HG03558 (cell line): ENCODE results near the gene PF4V1.

Experiments used
- ATAC-seq: cut with Tn5 transposase; IDR thresholded peaks from one replicate; pipeline ENCODE4 v1.9.1; 2021; ENCODE audit warnings: moderate number of reproducible peaks; ENCODE audit not compliant: unreplicated experiment; ENCODE audit errors: extremely low read depth

PF4V1 gene

DNA sequence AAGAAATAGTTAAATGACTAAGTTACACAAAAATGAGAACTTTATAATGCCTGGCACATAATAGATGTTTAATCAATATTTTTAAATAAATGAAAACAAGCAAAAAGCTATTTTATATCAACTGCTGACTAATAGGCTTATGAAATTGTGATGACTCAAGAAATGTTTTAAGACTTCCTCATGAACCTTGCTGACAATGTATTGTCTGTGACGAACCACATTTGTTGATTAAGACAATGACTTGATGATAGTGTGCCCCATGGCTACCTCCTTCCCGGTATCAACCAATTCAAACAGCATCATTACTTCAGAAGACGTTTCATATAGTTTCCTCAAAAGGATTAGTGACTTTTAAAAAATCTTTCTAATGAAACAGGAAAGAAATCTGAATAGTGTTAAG is 8.8 kb upstream of the PF4V1 start:
- no peak for ATAC-seq

DNA sequence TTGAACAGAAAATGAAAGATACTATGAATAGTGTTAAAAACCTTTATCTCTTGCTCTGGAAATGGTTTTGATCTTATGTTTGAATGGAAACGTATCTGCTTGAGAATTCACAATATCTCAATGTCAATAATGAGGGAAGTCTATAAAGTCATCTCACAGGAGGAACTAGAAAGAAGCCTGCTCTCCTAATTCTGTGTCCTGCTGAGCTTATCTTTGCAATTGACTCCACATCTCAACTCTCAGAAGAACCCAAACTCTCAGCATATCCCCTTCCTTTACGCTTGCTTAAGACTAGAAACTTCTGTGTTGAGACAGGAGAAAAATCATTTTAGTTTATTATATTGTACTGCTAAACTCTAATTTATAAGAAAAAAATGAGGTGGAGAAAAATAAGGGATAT is 8.3 kb upstream of the PF4V1 start:
- ATAC-seq, result no peak

DNA sequence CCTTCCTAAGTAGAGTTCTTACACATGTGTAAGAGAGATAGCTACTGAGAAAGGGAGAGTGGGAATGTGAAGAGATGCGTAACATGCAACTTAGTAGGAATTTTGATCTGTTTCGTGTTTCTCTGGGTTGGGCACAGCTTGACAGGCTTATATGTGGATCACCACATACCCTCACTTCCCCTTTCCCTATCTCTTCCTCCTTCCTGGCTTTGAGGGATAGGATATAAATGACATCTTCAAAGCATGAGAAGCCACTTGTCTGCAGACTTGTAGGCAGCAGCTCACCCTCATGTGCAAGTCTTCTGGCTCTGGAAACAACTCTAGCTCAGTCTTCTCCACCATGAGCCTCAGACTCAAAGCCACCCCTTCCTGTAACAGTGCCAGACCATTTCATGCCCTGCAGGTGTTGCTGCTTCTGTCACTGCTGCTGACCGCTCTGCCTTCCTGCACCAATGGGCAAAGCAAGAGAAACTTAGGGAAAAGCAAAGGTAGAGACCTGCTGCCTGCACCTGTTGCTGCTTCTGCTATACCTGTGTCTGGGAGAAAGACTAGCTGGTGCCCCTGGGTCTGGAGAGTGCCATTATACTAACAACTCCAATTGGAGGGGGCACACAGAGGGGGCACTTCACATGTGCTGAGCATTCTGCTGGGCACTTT is 5.4 kb upstream of the PF4V1 start:
- ATAC-seq, result no peak

DNA sequence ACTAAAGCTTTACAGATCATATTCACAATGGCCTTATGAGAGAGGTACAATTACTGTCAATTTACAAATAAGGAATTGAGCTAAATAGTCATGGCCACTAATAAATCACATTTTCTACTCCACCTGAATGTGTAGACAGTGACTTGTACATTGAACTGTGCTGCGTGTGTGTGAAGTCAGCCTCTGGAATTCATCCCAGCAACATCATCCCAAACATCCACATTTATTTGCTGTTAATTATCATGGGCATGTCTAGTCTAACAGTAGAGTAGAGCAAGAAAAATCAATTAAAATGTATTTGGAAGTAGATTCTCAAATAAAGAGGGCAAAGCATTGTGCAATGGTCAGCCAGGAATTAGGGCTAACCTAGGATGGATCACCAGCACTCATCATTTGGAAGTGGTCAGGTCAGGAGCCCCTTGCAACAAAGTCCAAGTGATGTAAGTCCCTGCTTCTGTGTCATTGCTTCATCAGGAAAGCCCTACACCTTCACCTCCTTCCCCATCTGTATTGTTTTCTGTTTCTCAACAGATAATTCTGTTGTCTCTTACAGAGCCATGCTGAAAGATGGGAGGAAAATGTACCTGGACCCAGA is 4.8 kb upstream of the PF4V1 start:
- ATAC-seq, result no peak

DNA sequence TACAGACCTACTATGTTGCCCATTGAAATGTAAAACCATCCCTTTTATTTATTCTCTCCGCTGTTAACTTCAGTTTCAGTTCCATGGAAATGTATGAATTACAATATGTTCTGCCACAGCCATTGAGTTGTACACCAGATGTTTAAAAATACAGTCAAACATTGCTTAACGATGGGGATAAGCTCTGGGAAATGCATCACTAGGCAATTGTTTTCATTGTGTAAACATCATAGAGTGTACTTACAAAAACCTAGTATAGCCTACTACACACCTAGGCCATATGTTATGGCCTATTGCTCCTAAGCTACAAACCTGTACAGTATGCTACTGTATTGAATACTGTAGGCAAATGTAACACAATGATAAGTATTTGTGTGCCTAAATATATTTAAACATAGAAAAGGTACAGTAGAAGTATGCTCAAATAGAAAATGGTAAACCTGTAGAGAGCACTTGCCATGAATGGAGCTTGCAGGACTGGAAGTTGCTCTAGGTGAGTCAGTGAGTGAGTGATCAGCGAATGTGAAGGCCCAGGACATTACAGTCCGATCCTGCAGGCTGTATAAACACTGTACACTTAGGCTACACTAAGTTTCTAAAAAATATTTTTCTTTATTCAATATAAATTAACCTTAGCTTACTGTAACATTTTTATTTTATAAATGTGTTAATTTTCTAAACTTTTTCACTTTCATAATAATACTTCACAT is 2.7 kb upstream of the PF4V1 start:
- ATAC-seq, result no peak

DNA sequence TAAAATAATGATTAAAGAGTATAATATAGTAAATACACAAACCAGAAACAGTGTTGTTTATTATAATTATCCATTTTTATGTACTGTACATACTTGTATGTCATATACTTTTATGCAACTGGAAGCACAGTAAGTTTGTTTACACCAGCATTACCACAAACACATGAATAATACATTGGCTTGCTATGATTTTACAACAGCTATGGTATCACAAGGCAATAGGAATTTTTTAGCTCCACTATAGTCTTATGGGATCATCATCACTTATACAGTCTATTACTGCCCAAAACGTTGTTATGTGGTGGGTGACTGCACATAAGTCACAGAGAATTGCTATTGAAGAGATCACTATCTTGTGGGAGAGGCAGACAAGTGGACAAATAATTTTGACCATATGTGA is 1.8 kb upstream of the PF4V1 start:
- no peak for ATAC-seq

DNA sequence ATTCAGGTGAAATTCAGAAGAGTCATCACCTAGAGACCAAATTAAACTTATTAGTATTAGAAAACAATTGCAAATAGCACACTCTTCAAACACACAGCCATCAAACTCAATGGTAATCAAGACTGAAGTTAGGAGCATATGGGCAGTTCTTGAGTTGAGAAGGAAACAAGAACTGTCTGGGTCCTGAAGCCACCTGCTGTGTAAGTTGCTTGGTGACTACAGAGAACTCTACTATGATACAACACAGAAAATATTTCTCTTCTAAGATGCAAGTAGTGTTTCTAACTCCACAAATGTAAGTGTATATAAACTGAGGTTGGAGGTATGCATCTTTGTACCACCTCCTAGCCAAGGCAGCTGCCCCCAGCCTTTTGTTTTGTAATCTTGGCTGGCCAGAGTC is 325 bp upstream of the PF4V1 start:
- ATAC-seq, result no peak

DNA sequence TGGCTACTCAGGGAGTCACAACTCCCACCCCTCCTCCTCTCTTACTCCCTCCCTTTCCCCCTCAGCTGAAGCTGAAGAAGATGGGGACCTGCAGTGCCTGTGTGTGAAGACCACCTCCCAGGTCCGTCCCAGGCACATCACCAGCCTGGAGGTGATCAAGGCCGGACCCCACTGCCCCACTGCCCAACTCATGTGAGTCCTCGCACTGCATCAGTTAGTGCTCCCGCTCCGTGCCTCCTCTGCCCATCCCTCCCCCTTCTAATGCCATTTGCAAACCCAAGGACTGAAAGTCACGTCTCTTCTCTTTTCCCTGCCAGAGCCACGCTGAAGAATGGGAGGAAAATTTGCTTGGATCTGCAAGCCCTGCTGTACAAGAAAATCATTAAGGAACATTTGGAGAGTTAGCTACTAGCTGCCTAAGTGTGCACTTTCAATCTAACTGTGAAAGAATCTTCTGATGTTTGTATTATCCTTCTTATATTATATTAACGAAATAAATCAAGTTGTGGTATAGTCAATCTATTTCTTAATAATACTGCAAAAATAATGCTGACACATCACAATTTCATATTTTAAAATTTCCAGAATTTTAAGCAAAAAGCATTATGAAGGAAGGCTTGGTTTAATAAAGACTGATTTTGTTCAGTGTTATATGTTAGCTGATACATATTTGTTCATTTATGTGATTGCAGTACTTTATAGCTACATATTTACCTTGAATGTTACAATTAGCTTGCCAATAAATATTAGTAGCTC is 800 bp downstream of the PF4V1 start:
- ATAC-seq, result no peak

DNA sequence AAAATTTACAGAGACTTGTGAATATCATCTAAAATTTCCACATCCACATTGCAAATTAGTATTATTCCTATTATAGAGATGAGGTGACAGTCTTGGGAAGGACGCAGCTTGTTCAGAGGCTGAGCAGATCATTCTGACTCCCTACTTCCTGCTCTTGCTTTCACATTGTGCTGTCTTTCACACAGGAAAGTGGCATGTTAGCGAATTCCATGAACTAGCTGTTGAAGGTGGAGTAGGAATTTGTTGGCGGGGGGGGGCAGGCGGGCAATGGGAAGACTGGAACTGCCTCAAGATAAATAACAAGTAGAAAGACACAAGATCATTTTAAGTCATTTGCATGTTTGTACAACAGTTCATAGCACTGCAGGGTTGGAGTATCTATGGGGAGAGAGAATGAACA is 2.3 kb downstream of the PF4V1 start:
- no peak for ATAC-seq

DNA sequence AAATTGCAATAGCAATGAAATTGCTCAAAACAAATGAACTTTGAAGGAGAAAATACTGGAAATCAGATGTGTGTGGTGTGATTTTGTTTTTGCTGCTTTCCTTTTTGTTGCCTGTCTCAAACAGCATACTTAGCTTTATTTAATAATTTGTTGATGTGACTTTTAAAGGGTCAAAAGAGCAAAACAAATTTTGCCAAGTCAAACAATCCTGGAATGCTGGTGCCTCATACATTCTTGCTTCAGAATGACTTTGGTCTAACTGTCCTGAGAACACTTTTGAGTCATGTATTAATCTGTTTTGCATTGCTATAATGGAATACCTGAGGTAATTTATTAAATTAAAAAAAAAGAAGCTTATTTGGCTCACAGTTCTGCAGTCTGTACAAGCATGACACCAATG is 3.4 kb downstream of the PF4V1 start:
- ATAC-seq, result no peak

DNA sequence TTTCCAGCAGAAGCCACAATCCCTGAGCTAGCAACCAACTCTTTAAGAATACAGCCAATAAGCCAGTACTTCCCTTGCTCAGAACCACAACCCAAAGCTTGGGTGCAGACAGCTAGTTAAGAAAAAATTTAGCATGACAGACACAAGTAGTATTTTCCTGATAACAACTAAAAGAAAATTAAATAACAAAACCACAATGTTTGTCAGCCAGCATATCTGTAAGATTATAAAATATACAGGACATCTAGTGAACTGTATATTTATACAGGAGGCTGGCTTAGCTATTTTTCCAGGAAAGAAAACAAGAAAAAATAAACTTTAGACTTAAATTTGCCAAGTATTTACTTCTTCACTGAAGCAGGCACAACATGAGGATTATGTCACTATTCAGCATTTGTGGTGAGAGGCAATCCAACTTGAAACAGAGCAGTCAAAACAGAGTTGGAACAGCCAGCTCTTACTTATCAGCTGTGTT is 6.6 kb downstream of the PF4V1 start:
- no peak for ATAC-seq

DNA sequence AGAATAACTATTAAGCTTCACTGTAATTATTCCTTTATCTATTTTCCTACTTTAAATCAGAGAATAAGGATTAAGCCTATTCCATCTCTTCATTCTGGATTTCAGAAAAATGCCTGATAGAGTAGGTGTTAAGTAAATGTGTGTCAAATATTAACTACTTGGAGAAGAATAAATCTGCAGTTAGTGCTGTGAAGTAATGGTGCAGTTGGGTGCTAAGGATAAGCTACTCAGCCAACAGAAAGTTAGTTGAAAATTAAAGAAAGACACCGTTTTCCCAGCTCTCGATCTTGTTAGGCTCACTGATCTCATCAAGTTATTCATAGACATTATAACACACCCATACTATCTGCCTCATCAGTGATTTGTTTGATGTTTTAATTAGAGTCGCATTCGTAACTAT is 7.1 kb downstream of the PF4V1 start:
- no peak for ATAC-seq

DNA sequence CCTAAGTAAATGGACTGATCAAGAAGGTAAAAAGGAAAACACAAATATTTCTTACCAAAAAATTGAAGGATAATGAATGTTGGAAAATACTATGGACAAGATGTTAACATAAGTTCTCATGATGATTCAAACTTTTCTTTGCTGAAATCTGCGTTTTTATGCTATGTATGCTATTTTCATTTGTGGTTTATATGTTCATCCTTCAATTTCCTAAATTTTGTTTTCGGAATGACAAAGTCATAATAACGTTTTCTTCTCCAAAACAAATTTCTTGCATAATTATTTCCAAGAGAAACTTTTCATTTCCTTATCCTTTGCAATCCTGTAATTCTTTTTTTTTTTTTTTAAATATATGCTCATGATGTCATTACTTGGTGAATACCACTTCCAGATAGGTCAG is 7.8 kb downstream of the PF4V1 start:
- ATAC-seq, result no peak

DNA sequence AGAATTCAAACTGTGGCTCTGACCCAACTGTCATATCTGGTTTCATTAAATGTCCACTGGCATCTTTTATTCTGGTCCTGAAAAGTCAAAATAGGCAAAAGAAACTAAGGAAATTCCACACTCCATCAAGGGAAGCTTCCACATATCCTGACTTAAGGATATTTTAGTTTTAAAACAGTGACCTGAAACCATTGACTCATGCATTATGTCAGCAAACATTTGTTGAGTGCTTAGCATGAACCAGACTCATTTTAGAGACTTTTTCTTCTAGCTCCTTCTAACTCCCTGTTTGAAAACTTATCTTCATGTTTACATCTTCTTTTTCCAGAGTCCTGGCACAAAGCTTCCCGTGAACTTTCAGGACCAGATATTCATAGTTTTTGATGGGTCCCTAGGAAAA is 9.2 kb downstream of the PF4V1 start:
- ATAC-seq, result no peak

DNA sequence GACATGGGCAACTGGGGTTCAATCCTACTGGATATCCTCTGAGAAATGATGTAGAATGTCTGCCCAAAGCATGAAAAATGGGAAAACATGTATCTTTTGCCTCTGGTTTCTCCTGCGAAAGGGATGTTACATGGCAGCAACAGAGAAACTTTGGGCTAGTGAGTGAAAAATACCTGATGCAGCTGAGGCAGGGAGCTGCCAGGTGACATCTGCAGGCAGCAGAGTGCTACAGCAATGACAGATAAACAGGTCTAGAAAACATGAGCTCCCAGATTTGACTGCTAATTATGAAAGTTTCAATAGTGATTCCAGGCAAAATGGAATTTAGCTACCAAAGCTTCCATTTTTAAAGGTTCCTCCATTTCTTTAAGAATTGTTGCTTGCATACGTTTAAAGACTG is 11.3 kb downstream of the PF4V1 start:
- ATAC-seq, result no peak

DNA sequence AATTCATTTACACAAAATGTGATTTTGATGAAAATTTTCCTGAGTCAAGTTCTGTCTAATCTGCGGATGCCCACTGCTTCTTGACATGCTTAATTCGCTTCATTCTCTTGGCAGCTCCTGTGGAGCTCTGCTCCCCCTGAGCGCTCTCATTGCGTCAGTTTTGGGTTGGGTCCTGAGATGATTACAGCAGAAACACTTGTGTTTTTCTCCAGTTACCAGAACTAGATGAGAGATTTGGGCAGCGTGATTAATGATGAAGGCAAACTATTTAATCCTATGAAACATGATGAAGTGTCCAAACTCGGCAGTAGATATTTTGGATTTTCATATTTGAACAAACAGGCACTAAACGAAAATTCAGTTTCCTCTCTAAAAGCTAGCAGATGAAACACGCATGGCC is 11.9 kb downstream of the PF4V1 start:
- no peak for ATAC-seq

DNA sequence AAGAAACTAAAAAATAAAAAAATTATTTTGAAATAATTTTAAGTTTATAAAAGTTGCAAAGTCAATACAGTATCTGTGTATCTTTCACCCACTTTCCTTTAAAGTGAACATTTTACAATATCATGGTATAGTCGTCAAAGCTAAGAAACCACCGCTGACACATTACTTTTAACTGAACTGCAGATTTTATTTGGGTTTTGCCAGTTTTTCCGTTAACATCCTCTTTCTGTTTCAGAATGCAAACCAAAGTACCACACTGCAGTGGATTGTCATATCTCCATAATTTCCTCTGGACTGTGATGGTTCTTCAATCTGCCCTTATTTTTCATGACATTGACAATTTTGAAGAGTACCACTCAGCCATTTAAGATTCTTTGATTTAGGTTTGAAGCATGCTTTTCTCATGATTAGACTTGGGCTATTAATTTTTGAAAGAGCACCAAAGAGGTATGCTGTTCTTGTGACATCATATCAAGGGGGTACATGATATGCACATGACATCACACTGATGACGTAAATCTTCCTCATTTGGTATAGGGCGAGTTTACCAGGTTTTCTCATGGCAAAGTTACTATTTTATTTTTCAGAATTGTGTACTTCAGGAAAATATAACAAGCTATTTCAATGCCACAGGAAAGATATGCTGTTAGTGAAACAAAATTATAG is 12.5 kb downstream of the PF4V1 start:
- ATAC-seq, result no peak

DNA sequence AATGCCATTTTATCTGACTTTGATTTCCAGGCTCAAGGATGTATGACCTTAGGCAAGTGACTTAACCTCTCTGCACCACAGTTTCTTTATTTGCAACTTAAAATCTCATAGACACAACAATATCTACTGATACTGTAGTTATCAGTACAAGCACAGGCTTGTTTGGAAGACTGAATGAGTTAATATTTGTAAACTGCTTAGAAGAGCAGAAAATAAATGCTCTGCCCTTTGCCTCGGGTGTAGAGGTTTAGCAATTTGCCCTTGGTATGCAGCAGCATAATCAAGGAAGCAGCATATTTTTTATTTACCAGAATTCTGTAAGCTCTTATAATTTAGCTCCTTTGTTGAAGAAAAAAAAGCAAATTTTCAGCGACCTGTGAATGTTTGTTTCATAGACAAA is 13.2 kb downstream of the PF4V1 start:
- ATAC-seq, result no peak

DNA sequence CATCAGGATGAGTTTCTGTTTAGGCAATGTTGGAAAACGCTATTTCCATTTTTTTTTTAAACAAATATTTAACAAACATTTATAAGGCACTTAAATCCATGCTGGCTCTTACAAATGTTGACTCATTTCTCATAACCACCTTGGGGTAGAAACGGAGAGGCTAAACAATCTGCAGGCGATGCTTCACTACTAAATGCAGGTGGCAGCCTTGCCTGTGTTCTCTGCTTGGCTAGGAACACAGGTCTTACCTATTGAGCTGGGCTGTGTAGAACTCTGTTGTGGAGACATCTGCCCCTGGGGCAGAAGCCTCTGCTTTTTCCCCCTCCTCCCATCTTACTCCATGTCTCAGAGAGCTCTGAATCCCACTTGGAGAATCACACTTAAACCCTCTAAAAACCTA is 14.7 kb downstream of the PF4V1 start:
- no peak for ATAC-seq
